ENCODE measurements around the gene UMPS. TPM values are rescaled to one million over a fixed set of nuclear protein-coding genes. Genes with fewer than 3 reads are reported as not detected.

Gene UMPS
- total and polyA plus RNA-seq, 2 donors (not counting 1 experiment from before 2014, with no cell fraction given) = 6.6 to 21.4 TPM

DNA sequence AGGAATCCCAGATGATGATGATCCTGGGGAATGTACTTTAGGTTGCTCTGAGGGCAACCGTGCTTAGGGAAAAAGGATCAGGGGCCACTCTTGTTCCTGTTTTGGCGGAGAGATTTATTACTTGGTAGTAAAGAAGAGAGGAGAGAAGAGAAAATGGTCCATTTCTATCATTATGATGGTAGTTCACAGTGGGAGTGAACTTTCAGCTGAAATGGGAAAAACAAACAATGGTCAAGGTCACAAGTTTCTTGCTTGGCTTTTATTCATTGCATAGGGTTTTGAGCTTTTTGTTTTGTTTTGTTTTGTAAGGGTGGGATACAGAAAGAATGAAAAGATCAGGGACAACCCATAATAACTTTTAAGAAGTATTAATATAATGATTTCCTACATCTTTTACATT lies 7.7 kb upstream of the UMPS start:
- Histone ChIP-seq H3K27ac (ENCODE audit: low read length in 2 of 2) (no peak overlapping the region), H3K9ac (ENCODE audit: low read length) (no peak overlapping the region), H3K4me1 (ENCODE audit: control insufficient read depth in 2 of 2, insufficient read depth in 2 of 2, low read length in 2 of 2) (no peaks in the 10 kb centered on the region), H3K79me2 (ENCODE audit: control insufficient read depth, insufficient read depth, low read length) (no peaks in the 10 kb centered on the region), H3K36me3 (replicated peaks in 1 of 2; ENCODE audit: control extremely low read depth in 1 of 2, control insufficient read depth in 1 of 2, extremely low read depth in 1 of 2, insufficient read depth in 2 of 2, low read length in 1 of 2) (no peaks in the 10 kb centered on the region), H3K9me3 (ENCODE audit: control extremely low read depth in 1 of 3, control insufficient read depth in 2 of 3, insufficient read depth in 1 of 3, low read length in 2 of 3) (peaks cover 0 to 1% (median 0%) of the 10 kb centered on the region in 3 donors), H4K20me1 (ENCODE audit: control insufficient read depth, insufficient read depth, low read length, poor library complexity, severe bottlenecking) (no peaks in the 10 kb centered on the region), H3K27me3 (replicated peaks in 1 of 4; ENCODE audit: control extremely low read depth in 1 of 4, control insufficient read depth in 3 of 4, insufficient read depth in 4 of 4, low read length in 3 of 4) (peaks cover 0 to 28% (median 14%) of the 10 kb centered on the region in 4 experiments), H3K4me2 (replicated peaks; ENCODE audit: low read depth, low read length, poor library complexity, severe bottlenecking) (no peak overlapping the region), H2AFZ (ENCODE audit: insufficient read depth, low read depth, low read length, poor library complexity, severe bottlenecking) (no peak overlapping the region), H3K4me3 (ENCODE audit: control extremely low read depth in 1 of 5, extremely low read depth in 1 of 5, insufficient read depth in 1 of 5, low read depth in 2 of 5, low read length in 4 of 5) (no peak overlapping the region)
- Mint-ChIP-seq H3K4me1 (no peaks in the 10 kb centered on the region), H3K9me3 (ENCODE audit: insufficient read depth) (no peaks in the 10 kb centered on the region), H3K27ac (no peak overlapping the region), H3K27me3 (peaks cover 63% of the 10 kb centered on the region), H3K4me3 (no peak overlapping the region)
- intact Hi-C loops (cut with micrococcal nuclease) = no loop called here
- no peak for DNase-seq
- ATAC-seq (ENCODE audit: low read depth) = no peak
- WGBS (ENCODE audit: insufficient coverage) = 55% methylated on average over 2 of the region's 2 CpGs
- TF ChIP-seq, protein P1, sequence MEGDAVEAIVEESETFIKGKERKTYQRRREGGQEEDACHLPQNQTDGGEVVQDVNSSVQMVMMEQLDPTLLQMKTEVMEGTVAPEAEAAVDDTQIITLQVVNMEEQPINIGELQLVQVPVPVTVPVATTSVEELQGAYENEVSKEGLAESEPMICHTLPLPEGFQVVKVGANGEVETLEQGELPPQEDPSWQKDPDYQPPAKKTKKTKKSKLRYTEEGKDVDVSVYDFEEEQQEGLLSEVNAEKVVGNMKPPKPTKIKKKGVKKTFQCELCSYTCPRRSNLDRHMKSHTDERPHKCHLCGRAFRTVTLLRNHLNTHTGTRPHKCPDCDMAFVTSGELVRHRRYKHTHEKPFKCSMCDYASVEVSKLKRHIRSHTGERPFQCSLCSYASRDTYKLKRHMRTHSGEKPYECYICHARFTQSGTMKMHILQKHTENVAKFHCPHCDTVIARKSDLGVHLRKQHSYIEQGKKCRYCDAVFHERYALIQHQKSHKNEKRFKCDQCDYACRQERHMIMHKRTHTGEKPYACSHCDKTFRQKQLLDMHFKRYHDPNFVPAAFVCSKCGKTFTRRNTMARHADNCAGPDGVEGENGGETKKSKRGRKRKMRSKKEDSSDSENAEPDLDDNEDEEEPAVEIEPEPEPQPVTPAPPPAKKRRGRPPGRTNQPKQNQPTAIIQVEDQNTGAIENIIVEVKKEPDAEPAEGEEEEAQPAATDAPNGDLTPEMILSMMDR (IDR thresholded peaks at IDR 0.05) = no peak
- no peak for TF ChIP-seq EZH2 (IDR thresholded peaks at IDR 0.05; ENCODE audit: borderline replicate concordance, insufficient read depth, low read depth, low read length, poor library complexity, severe bottlenecking)
- ChIA-PET CTCF (interaction anchor here (0.5 kb wide), 1 partner anchor 181 kb away, joined by 3 read pairs; no protein-coding TSS in a partner anchor), POLR2A (no interaction called here)

- Histone ChIP-seq H3K79me2 (ENCODE audit: control insufficient read depth, insufficient read depth, low read length) (peaks cover 34% of the 10 kb centered on the region), H3K4me1 (ENCODE audit: control insufficient read depth in 2 of 2, insufficient read depth in 2 of 2, low read length in 2 of 2) (peaks cover 10 to 14% of the 10 kb centered on the region in 2 donors)
Measured at GRCh38 chr3:124730941-124731297, 667 bp downstream of the UMPS start.

More at GRCh38 chr3:124730941-124731297, 667 bp downstream of the UMPS start:
- Histone ChIP-seq H3K9me3 (ENCODE audit: control extremely low read depth in 1 of 3, control insufficient read depth in 2 of 3, insufficient read depth in 1 of 3, low read length in 2 of 3) (no peaks in the 10 kb centered on the region), H4K20me1 (ENCODE audit: control insufficient read depth, insufficient read depth, low read length, poor library complexity, severe bottlenecking) (no peaks in the 10 kb centered on the region), H2AFZ (ENCODE audit: insufficient read depth, low read depth, low read length, poor library complexity, severe bottlenecking) (peak overlapping the region; percentile 99), H3K27me3 (replicated peaks in 1 of 4; ENCODE audit: control extremely low read depth in 1 of 4, control insufficient read depth in 3 of 4, insufficient read depth in 4 of 4, low read length in 3 of 4) (peaks cover 0 to 7% (median 4%) of the 10 kb centered on the region in 4 experiments), H3K27ac (ENCODE audit: low read length in 2 of 2) (peak overlapping the region; percentile 46 to 78), H3K36me3 (replicated peaks in 1 of 2; ENCODE audit: control extremely low read depth in 1 of 2, control insufficient read depth in 1 of 2, extremely low read depth in 1 of 2, insufficient read depth in 2 of 2, low read length in 1 of 2) (peaks cover 2 to 3% of the 10 kb centered on the region in 2 experiments), H3K4me2 (replicated peaks; ENCODE audit: low read depth, low read length, poor library complexity, severe bottlenecking) (peak overlapping the region; percentile 83), H3K9ac (ENCODE audit: low read length) (peak overlapping the region; percentile 92), H3K4me3 (ENCODE audit: control extremely low read depth in 1 of 5, extremely low read depth in 1 of 5, insufficient read depth in 1 of 5, low read depth in 2 of 5, low read length in 4 of 5) (peak overlapping the region; percentile 86 to 99 (median 88))
- no peaks in the 10 kb centered on the region for H3K9me3 Mint-ChIP-seq (ENCODE audit: insufficient read depth)
- H3K4me1 Mint-ChIP-seq = peaks cover 28% of the 10 kb centered on the region
- ATAC-seq (ENCODE audit: low read depth) (no peak), DNase-seq (no peak)
- CTCF ChIA-PET = no interaction called here
- peaks cover 15% of the 10 kb centered on the region for H3K27me3 Mint-ChIP-seq
- no peak for TF ChIP-seq EZH2 (IDR thresholded peaks at IDR 0.05; ENCODE audit: borderline replicate concordance, insufficient read depth, low read depth, low read length, poor library complexity, severe bottlenecking)
- TF ChIP-seq, protein P1 (IDR thresholded peaks at IDR 0.05) = no peak
- peak overlapping the region; percentile 56 for H3K27ac Mint-ChIP-seq
- intact Hi-C loops (cut with micrococcal nuclease) = loop anchor here (1.0 to 10.0 kb wide), 3 partner anchors 644 to 1144 kb away; partner anchors contain the start of genes HACD2, OSBPL11 and ZNF148
- POLR2A ChIA-PET = no interaction called here
- H3K4me3 Mint-ChIP-seq = peak overlapping the region; percentile 99
- 16% methylated on average over 9 of the region's 13 CpGs for WGBS (ENCODE audit: insufficient coverage)
